Naive thymus-derived CD4-positive, alpha-beta T cell (primary cell): Measurements from ENCODE around the gene PLCXD3. TPM values are rescaled to one million over a fixed set of nuclear protein-coding genes. Genes with fewer than 3 reads are reported as not detected.
"Not testable (repeated sequence)": the region's sequence is repeated elsewhere in the genome, so short reads cannot be mapped to it uniquely, and the experiment has no call there.

Experiments
- ATAC-seq: fragments of 150-1000 bp; cut with Tn5 transposase; 2 replicates; pipeline ENCODE4 v1.10.0; 2021; ENCODE audit warnings: mild to moderate bottlenecking, moderate library complexity
- CTCF ChIA-PET: fragments of 350-600 bp; sonication (Branson Sonifier 250); formaldehyde crosslinking; loops from one replicate; lab custom pipeline; 2021; ENCODE audit warnings: antibody characterized with exemption; lab: Charles Lee
- POLR2A ChIA-PET: fragments of 350-600 bp; sonication (Branson Sonifier 250); formaldehyde crosslinking; loops from one replicate; lab custom pipeline; 2021; ENCODE audit warnings: antibody characterized with exemption, inconsistent platforms; lab: Charles Lee
- DNase-seq, 9 donors: peaks; one replicate each; pipeline versions ENCODE4 v3.0.0 to v3.0.0-alpha.2; 2020 to 2022; ENCODE audit warnings: mixed read lengths in 1 of 9
- H3K27ac ChIP-seq: one replicate; pipeline ENCODE4 v1.7.0; 2013; ENCODE audit warnings: mild to moderate bottlenecking, low read depth, low read length, moderate library complexity
- H3K27me3 ChIP-seq, 2 donors: one replicate each; pipeline ENCODE4 v1.7.0; 2013; ENCODE audit warnings: low read length in 2 of 2, mild to moderate bottlenecking in 2 of 2, moderate library complexity in 2 of 2; ENCODE audit not compliant: control insufficient read depth in 2 of 2, insufficient read depth in 2 of 2
- H3K36me3 ChIP-seq, 3 experiments: 1 replicate in 2 of 3; 2 replicates in 1 of 3; pipeline ENCODE4 v1.7.0; 2013; ENCODE audit warnings: low read length in 3 of 3, mild to moderate bottlenecking in 3 of 3, moderate library complexity in 1 of 3; ENCODE audit not compliant: insufficient read depth in 3 of 3, control insufficient read depth in 2 of 3
- H3K4me1 ChIP-seq, 2 donors: one replicate each; pipeline ENCODE4 v1.7.0; 2013; ENCODE audit warnings: low read length in 2 of 2, mild to moderate bottlenecking in 2 of 2, moderate library complexity in 1 of 2; ENCODE audit not compliant: control insufficient read depth in 2 of 2, insufficient read depth in 2 of 2
- H3K4me3 ChIP-seq: 2 replicates; pipeline ENCODE4 v1.7.0; 2013; ENCODE audit warnings: mild to moderate bottlenecking, low read length
- H3K9me3 ChIP-seq, 3 experiments: 1 replicate in 2 of 3; 2 replicates in 1 of 3; pipeline ENCODE4 v1.7.0; 2013; ENCODE audit warnings: low read length in 3 of 3; ENCODE audit not compliant: control insufficient read depth in 2 of 3
- H3K27ac Mint-ChIP-seq, 9 donors: one replicate each; pipeline ENCODE4 v1.8.0; 2020 to 2022; ENCODE audit warnings: mixed read lengths in 9 of 9, mild to moderate bottlenecking in 8 of 9, moderate library complexity in 5 of 9, inconsistent platforms in 2 of 9
- H3K27me3 Mint-ChIP-seq, 5 donors: one replicate each; pipeline ENCODE4 v1.8.0; 2021 to 2022; ENCODE audit warnings: mixed read lengths in 5 of 5, mild to moderate bottlenecking in 1 of 5
- H3K36me3 Mint-ChIP-seq, 5 donors: one replicate each; pipeline ENCODE4 v1.8.0; 2020 to 2022; ENCODE audit warnings: mixed read lengths in 5 of 5, mild to moderate bottlenecking in 3 of 5, inconsistent platforms in 1 of 5
- H3K4me1 Mint-ChIP-seq, 7 donors: one replicate each; pipeline ENCODE4 v1.8.0; 2020 to 2022; ENCODE audit warnings: mixed read lengths in 7 of 7, mild to moderate bottlenecking in 3 of 7, inconsistent platforms in 1 of 7
- H3K4me3 Mint-ChIP-seq, 10 donors: one replicate each; pipeline ENCODE4 v1.8.0; 2020 to 2022; ENCODE audit warnings: mild to moderate bottlenecking in 10 of 10, mixed read lengths in 10 of 10, moderate library complexity in 6 of 10, inconsistent platforms in 2 of 10
- H3K9me3 Mint-ChIP-seq, 11 donors: one replicate each; pipeline ENCODE4 v1.8.0; 2020 to 2022; ENCODE audit warnings: mixed read lengths in 11 of 11, mild to moderate bottlenecking in 4 of 11, inconsistent platforms in 1 of 11, moderate library complexity in 1 of 11
- intact Hi-C, 2 donors: fragments of 100-400 bp; cut with micrococcal nuclease; formaldehyde crosslinking; loops; one replicate each; pipeline ENCODE4 v1.15.1; 2023
- polyA plus RNA-seq, 2 donors: library from polyadenylated mRNA; unstranded; fragments of 300-500 nt; fragmentation: Illumina TruSeq; gene quantifications; one replicate each; pipeline ENCODE4 v1.2.3, GENCODE V29; 2021
- total RNA-seq, 6 experiments: library from RNA in 5 of 6; stranded (reverse) in 5 of 6; gene quantifications; 1 replicate in 5 of 6; 2 replicates in 1 of 6; pipeline ENCODE4 v1.2.3 and lab custom pipeline; 2021 to 2026

The PLCXD3 gene
- total and polyA plus RNA-seq, 7 experiments from 2014 or later, result not detected

DNA sequence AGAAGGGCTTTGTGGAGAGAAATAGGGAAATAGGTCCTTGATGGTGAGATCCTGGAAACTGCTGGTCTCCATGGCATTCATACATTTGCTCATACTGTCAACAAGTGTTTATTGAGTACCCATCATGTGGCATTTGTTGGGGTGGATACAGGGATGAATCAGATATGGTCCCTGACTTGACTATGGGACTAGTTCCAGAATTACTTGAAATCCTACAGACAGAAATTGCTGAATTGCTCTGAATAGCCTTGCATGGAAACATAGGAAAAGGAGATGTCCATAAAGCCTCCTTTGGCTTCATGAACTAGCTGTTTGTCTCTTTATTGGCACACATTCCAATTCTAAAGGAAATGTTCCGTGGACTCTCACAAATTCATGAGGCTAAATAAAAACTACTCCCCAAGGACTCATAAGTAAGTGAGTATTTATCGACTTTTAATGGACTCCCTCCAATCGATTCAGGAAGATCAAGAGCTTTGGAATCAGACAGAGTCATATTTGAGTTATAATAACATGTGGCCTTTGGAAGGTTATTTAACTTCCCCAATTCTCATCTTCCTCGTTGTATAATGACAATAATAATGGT, 174.7 kb downstream of the PLCXD3 start:
- Mint-ChIP-seq H3K27me3 (no peaks in the 10 kb centered on the region), H3K4me1 (no peaks in the 10 kb centered on the region), H3K9me3 (peaks cover 0 to 16% (median 0%) of the 10 kb centered on the region in 11 donors), H3K4me3 (no peak overlapping the region), H3K36me3 (no peaks in the 10 kb centered on the region), H3K27ac (no peak overlapping the region)
- CTCF ChIA-PET, result no interaction called here
- no peaks in the 10 kb centered on the region for H3K27me3 ChIP-seq
- no peak for ATAC-seq
- H3K4me1 ChIP-seq, result no peaks in the 10 kb centered on the region
- POLR2A ChIA-PET, result no interaction called here
- H3K9me3 ChIP-seq, result no peaks in the 10 kb centered on the region
- intact Hi-C loops, result no loop called here
- H3K27ac ChIP-seq, result no peak overlapping the region
- H3K36me3 ChIP-seq, result no peaks in the 10 kb centered on the region
- H3K4me3 ChIP-seq, result no peak overlapping the region
- DNase-seq, result no peak

DNA sequence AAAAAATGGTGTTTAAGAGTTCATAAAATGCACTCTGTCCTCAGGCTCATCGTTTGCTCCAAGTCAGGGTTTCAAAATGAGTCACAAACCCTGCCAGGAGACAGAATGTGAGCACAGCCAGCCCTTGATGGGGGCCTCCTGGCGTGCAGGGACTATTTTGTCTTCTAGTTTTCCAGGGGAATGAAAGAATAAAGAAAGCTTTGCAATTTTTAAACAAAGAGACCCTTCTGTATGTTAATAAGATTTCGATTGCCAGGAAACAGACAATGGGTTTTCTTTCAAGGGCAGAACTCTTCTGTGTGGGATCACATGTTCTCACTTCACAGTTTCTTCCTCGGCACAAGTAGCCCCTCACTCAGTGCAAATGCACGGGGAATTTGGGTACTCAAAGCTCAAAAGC, 175.6 kb downstream of the PLCXD3 start:
- no peaks in the 10 kb centered on the region for H3K9me3 ChIP-seq
- H3K27me3 ChIP-seq, result no peaks in the 10 kb centered on the region
- Mint-ChIP-seq H3K4me3 (no peak overlapping the region), H3K27me3 (peaks cover 0 to 4% (median 0%) of the 10 kb centered on the region in 5 donors), H3K36me3 (no peaks in the 10 kb centered on the region), H3K4me1 (no peaks in the 10 kb centered on the region), H3K27ac (no peak overlapping the region), H3K9me3 (peaks cover 0 to 16% (median 0%) of the 10 kb centered on the region in 11 donors)
- intact Hi-C loops, result no loop called here
- ChIA-PET POLR2A (no interaction called here), CTCF (no interaction called here)
- DNase-seq (no peak), ATAC-seq (no peak)
- no peaks in the 10 kb centered on the region for H3K36me3 ChIP-seq
- H3K4me1 ChIP-seq, result no peaks in the 10 kb centered on the region
- no peak overlapping the region for H3K4me3 ChIP-seq
- no peak overlapping the region for H3K27ac ChIP-seq

GRCh38 chr5:41334221-41334620, 176.2 kb downstream of the PLCXD3 start:
- H3K4me3 ChIP-seq, result no peak overlapping the region
- Mint-ChIP-seq H3K27ac (no peak overlapping the region), H3K36me3 (no peaks in the 10 kb centered on the region), H3K27me3 (peaks cover 0 to 4% (median 0%) of the 10 kb centered on the region in 5 donors), H3K4me1 (no peaks in the 10 kb centered on the region), H3K4me3 (no peak overlapping the region), H3K9me3 (peaks cover 0 to 16% (median 0%) of the 10 kb centered on the region in 11 donors)
- no peaks in the 10 kb centered on the region for H3K9me3 ChIP-seq
- no peak for DNase-seq
- CTCF ChIA-PET, result no interaction called here
- intact Hi-C loops, result no loop called here
- POLR2A ChIA-PET, result no interaction called here
- no peak overlapping the region for H3K27ac ChIP-seq
- H3K27me3 ChIP-seq, result no peaks in the 10 kb centered on the region
- no peaks in the 10 kb centered on the region for H3K4me1 ChIP-seq
- H3K36me3 ChIP-seq, result no peaks in the 10 kb centered on the region
- ATAC-seq, result no peak

GRCh38 chr5:41325074-41325473, 185.3 kb downstream of the PLCXD3 start:
- Histone ChIP-seq H3K9me3 (no peaks in the 10 kb centered on the region), H3K4me3 (no peak overlapping the region), H3K36me3 (no peaks in the 10 kb centered on the region), H3K27me3 (no peaks in the 10 kb centered on the region), H3K4me1 (no peaks in the 10 kb centered on the region), H3K27ac (no peak overlapping the region)
- no peak overlapping the region for H3K27ac Mint-ChIP-seq
- POLR2A ChIA-PET, result no interaction called here
- intact Hi-C loops, result no loop called here
- no peaks in the 10 kb centered on the region for H3K36me3 Mint-ChIP-seq
- H3K4me1 Mint-ChIP-seq, result no peaks in the 10 kb centered on the region
- CTCF ChIA-PET, result no interaction called here
- no peak overlapping the region for H3K4me3 Mint-ChIP-seq
- DNase-seq, result no peak
- peaks cover 0 to 26% (median 9%) of the 10 kb centered on the region in 11 donors for H3K9me3 Mint-ChIP-seq
- H3K27me3 Mint-ChIP-seq, result peaks cover 0 to 1% (median 0%) of the 10 kb centered on the region in 5 donors
- ATAC-seq, result no peak

- H3K27ac ChIP-seq, H3K36me3 Mint-ChIP-seq, CTCF ChIA-PET, ATAC-seq, H3K4me1 ChIP-seq, POLR2A ChIA-PET, H3K36me3 ChIP-seq, H3K27me3 Mint-ChIP-seq, H3K27ac Mint-ChIP-seq, H3K27me3 ChIP-seq, H3K4me1 Mint-ChIP-seq, intact Hi-C loops, H3K9me3 ChIP-seq, DNase-seq, H3K4me3 ChIP-seq, H3K4me3 Mint-ChIP-seq: not testable (repeated sequence)
- H3K9me3 Mint-ChIP-seq, result peaks cover 0 to 42% (median 8%) of the 10 kb centered on the region in 11 donors
These were observed 187.6 kb downstream of the PLCXD3 start for GRCh38 chr5:41322826-41323225.

GRCh38 chr5:41312478-41313060, 197.8 kb downstream of the PLCXD3 start:
- no peaks in the 10 kb centered on the region for H3K27me3 ChIP-seq
- DNase-seq (no peak), ATAC-seq (no peak)
- H3K9me3 ChIP-seq, result no peaks in the 10 kb centered on the region
- no peak overlapping the region for H3K27ac ChIP-seq
- no peaks in the 10 kb centered on the region for H3K36me3 ChIP-seq
- H3K4me1 ChIP-seq, result no peaks in the 10 kb centered on the region
- intact Hi-C loops, result no loop called here
- Mint-ChIP-seq H3K27me3 (peaks cover 0 to 5% (median 0%) of the 10 kb centered on the region in 5 donors), H3K4me3 (no peak overlapping the region), H3K9me3 (peaks cover 0 to 21% (median 4%) of the 10 kb centered on the region in 11 donors), H3K4me1 (no peaks in the 10 kb centered on the region), H3K36me3 (no peaks in the 10 kb centered on the region), H3K27ac (no peak overlapping the region)
- ChIA-PET CTCF (no interaction called here), POLR2A (no interaction called here)
- no peak overlapping the region for H3K4me3 ChIP-seq

GRCh38 chr5:41312066-41312465, 198.3 kb downstream of the PLCXD3 start:
- Histone ChIP-seq H3K27ac (no peak overlapping the region), H3K4me1 (no peaks in the 10 kb centered on the region), H3K4me3 (no peak overlapping the region), H3K27me3 (no peaks in the 10 kb centered on the region), H3K9me3 (no peaks in the 10 kb centered on the region), H3K36me3 (no peaks in the 10 kb centered on the region)
- ChIA-PET POLR2A (no interaction called here), CTCF (no interaction called here)
- Mint-ChIP-seq H3K9me3 (peaks cover 0 to 24% (median 4%) of the 10 kb centered on the region in 11 donors), H3K4me3 (no peak overlapping the region), H3K27ac (no peak overlapping the region), H3K27me3 (peaks cover 0 to 5% (median 0%) of the 10 kb centered on the region in 5 donors), H3K36me3 (no peaks in the 10 kb centered on the region), H3K4me1 (no peaks in the 10 kb centered on the region)
- intact Hi-C loops, result no loop called here
- DNase-seq (no peak), ATAC-seq (no peak)
